SU-DHL-6 (cell line): ENCODE measurements around the gene PLP2.

Experiments
- CTCF ChIP-seq: fragments of 200-600 bp; sonication (generic); IDR thresholded peaks from one replicate; pipeline ENCODE4 v1.5.1; 2017; ENCODE audit warnings: antibody characterized with exemption, mild to moderate bottlenecking, low read length, moderate library complexity; ENCODE audit not compliant: insufficient read depth, poor library complexity, severe bottlenecking
- EZH2phosphoT487 ChIP-seq: fragments of 200-600 bp; sonication (generic), shearing (Covaris generic); conservative IDR thresholded peaks from 2 replicates; pipeline ENCODE4 v1.6.1; 2018; ENCODE audit warnings: mild to moderate bottlenecking, antibody characterized with exemption, low read length, moderate library complexity, mixed read lengths

- TF ChIP-seq EZH2phosphoT487 (no peak), CTCF (no peak)
These were observed 42.3 kb upstream of the PLP2 start for GRCh38 chrX:49129427-49129826.
